AG10803 (cell line): ENCODE measurements around the gene COA6.
A peak's percentile ranks its signal among the peaks of the same experiment; 100 is the strongest.

Source experiments
- DNase-seq: peaks from one replicate; pipeline ENCODE4 v3.0.0; 2010; ENCODE audit warnings: low read depth
- H3K4me3 ChIP-seq: 2 replicates; pipeline ENCODE4 v1.5.1; 2011; ENCODE audit warnings: mild to moderate bottlenecking, low read length, control low read depth
- TF ChIP-seq, protein P1 (sequence below): conservative IDR thresholded peaks from 2 replicates; pipeline ENCODE4 v1.5.1; 2011; ENCODE audit warnings: mild to moderate bottlenecking, low read length, control low read depth, inconsistent platforms

COA6 gene

DNA sequence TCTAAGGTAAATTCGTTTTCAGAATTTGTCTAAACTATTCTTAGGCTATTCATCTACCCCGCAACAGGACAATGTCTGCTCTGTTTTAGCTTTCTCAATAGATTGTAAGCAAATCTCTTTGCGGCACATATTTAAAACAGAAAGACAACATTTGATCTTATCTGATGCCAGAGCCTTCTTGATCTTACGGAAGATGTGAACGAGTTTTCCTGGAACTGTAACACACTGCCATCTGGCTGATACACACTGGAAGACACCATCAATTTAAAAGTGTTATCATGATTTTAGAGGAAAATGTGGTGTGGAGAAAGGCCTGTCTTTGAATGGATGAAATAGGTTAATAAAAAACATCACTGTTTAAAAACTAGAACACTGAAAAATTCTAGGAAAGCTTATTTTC, 36.1 kb downstream of the COA6 start:
- no peak overlapping the region for H3K4me3 ChIP-seq
- TF ChIP-seq, protein P1, sequence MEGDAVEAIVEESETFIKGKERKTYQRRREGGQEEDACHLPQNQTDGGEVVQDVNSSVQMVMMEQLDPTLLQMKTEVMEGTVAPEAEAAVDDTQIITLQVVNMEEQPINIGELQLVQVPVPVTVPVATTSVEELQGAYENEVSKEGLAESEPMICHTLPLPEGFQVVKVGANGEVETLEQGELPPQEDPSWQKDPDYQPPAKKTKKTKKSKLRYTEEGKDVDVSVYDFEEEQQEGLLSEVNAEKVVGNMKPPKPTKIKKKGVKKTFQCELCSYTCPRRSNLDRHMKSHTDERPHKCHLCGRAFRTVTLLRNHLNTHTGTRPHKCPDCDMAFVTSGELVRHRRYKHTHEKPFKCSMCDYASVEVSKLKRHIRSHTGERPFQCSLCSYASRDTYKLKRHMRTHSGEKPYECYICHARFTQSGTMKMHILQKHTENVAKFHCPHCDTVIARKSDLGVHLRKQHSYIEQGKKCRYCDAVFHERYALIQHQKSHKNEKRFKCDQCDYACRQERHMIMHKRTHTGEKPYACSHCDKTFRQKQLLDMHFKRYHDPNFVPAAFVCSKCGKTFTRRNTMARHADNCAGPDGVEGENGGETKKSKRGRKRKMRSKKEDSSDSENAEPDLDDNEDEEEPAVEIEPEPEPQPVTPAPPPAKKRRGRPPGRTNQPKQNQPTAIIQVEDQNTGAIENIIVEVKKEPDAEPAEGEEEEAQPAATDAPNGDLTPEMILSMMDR = 0 out of 2 replicates have a peak, but pooled peaks have one; percentile 17
- no peak for DNase-seq

DNA sequence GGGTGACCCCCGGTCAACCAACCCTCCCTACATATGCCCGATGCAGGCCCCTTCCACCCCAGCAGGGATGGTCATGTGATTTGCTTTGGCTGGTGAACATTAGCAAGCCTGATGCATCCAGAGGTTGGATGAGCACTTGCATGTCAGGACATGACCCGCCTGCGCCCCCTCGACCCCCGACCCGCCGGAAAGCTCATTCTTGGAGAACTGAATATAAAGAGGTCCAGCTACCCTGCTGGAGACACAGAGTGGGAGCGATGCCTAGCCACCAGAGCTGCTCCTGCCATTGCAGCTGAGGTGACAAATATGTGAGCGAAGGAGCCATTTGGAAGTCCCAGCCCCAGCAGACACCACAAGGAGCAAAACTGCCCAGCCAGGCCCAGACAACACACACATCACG, 39.6 kb downstream of the COA6 start:
- DNase-seq = no peak
- TF ChIP-seq, protein P1 = no peak
- no peak overlapping the region for H3K4me3 ChIP-seq

DNA sequence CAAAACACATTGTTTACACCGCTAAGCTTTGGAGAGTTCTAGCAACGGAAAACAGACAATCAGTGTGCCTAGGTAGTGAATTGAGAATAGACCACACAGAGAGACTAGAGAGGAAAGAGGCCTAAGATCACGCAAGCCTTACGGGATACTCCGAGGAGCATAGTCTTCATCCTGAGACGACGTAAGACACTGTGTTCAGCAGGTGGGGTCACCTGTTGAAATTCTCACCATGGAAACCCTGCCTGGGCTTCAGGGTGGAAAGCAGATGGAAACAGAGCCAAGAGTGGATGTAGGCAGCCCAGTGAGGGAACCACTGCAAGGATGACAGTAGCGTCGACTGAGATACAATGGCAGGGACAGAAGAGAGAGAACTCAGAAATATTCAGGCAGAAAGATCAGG, 40.2 kb downstream of the COA6 start:
- H3K4me3 ChIP-seq = no peak overlapping the region
- no peak for DNase-seq
- TF ChIP-seq, protein P1 = no peak

DNA sequence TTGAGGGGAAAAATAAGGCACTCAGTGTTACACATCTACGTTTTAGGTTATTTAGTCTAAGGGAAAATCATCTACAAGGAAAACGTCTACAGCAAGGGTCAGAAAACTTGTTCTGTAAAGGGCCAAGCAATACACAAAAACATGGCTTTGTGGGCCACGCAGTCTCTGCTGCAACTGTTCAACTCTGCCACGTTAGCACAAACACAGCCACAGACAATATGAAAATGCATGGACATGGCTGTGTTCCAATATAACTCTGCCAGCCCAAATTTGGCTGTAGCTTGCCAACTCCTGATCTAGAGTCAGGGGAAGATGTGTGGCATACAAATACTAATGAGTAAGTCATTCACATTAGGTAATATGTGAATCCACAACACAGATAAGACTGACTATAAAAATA, 40.7 kb downstream of the COA6 start:
- TF ChIP-seq, protein P1 = no peak
- DNase-seq = no peak
- no peak overlapping the region for H3K4me3 ChIP-seq

DNA sequence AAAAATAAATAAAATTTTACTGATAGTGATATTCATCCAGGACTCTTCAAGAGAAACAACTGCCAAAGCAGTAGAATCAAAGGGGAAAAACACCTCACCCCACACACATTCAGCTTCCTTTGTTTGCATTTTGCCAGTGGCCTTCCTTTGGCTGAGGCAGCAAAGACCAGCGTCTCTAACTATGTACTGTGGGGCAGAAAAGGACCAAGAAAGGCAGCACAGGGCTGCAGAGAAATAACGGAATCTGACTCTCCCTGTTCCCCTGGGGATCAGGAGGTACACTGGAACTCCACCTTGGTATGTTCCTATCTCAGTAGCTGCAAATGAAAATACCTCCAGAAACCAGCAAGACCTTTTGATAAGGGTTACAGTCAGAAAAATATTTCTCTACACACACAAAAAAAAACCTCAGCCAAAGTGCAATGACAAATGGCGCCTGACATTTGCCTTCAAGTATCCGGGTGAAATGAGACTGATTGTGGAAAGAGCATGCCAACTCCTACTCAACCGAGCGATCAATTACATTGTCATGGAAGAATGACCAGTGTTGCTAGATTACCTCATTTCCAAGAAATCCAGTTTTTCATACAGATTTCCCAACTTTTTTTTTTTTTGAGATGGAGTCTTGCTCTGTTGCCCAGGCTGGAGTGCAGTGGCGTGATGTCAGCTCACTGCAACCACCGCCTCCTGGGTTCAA, 54.8 kb downstream of the COA6 start:
- DNase-seq = no peak
- no peak overlapping the region for H3K4me3 ChIP-seq
- TF ChIP-seq, protein P1 = no peak

DNA sequence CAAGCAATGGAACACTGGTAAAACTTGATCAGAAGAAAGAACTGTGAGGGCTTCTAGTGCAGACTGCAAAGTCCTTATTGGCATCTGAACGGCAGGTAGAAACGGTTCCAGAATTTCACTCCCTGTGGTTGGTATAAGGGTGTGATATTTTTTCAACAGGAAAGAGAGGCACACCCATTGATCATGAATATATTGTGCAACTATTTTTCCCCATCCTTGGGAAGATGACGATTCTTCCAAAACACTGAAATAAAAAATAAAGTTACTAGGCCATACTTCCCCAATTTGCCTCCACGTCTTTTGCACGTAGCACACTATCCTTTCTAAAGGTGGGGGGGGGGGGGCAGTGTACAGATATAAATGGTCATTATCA, 56.2 kb downstream of the COA6 start:
- no peak overlapping the region for H3K4me3 ChIP-seq
- TF ChIP-seq, protein P1 = no peak
- DNase-seq = no peak

DNA sequence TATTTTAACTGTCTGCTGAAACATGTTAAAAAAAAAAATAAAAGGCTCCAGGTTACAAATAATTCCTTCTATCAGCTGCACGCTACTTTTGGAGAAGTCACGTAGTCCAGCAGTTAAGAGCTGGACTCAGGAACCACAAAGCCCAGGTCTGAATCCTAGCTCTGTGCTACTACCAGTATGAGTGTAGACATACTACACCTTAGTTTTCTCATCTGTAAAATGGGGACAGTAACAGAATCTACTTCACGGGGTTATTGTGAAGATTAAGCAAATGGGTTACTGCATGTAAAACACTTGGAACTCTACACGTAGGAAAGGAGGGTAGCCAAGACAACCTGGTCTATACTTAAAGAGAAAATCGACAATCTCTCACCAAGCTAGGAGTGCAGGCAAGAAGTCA, 57.4 kb downstream of the COA6 start:
- DNase-seq = no peak
- no peak overlapping the region for H3K4me3 ChIP-seq
- TF ChIP-seq, protein P1 = no peak
